CD14-positive monocyte (primary cell): ENCODE results near the gene POLR2H. TPM values are rescaled to one million over a fixed set of nuclear protein-coding genes. Genes with fewer than 3 reads are reported as not detected.

Source experiments
- DNase-seq, 3 donors: peaks; one replicate each; pipeline ENCODE4 v3.0.0-alpha.2; 2011 to 2022
- H2AFZ ChIP-seq: 2 replicates; pipeline ENCODE4 v1.6.0; 2012; ENCODE audit warnings: mild to moderate bottlenecking, low read depth, low read length, inconsistent platforms; ENCODE audit not compliant: insufficient read depth, poor library complexity, severe bottlenecking
- H3K27ac ChIP-seq, 2 donors: 1 replicate in 1 of 2; 2 replicates in 1 of 2; pipeline ENCODE4 v1.5.1; 2012 to 2013; ENCODE audit warnings: low read length in 2 of 2, control low read depth in 1 of 2, inconsistent platforms in 1 of 2, low read depth in 1 of 2, mild to moderate bottlenecking in 1 of 2
- H3K27me3 ChIP-seq, 2 donors: one replicate each; pipeline versions ENCODE4 v1.6.0 to v1.6.1; 2011 to 2013; ENCODE audit warnings: low read length in 2 of 2; ENCODE audit not compliant: control insufficient read depth in 2 of 2, insufficient read depth in 2 of 2
- H3K36me3 ChIP-seq, 2 donors: replicated peaks in 1 of 2; 1 replicate in 1 of 2; 2 replicates in 1 of 2; pipeline versions ENCODE4 v1.5.1 to v1.6.1; 2012 to 2013; ENCODE audit warnings: low read length in 2 of 2, control low read depth in 1 of 2, inconsistent platforms in 1 of 2, mild to moderate bottlenecking in 1 of 2; ENCODE audit not compliant: insufficient read depth in 2 of 2, control insufficient read depth in 1 of 2
- H3K4me1 ChIP-seq, 2 donors: 1 replicate in 1 of 2; 2 replicates in 1 of 2; pipeline versions ENCODE4 v1.5.1 to v1.6.1; 2012 to 2013; ENCODE audit warnings: low read length in 2 of 2, control low read depth in 1 of 2, inconsistent platforms in 1 of 2, mild to moderate bottlenecking in 1 of 2, moderate library complexity in 1 of 2; ENCODE audit not compliant: insufficient read depth in 2 of 2, control insufficient read depth in 1 of 2
- H3K4me2 ChIP-seq: replicated peaks from 2 replicates; pipeline ENCODE3; 2012; ENCODE audit warnings: low read length, moderate library complexity, mild to moderate bottlenecking; ENCODE audit not compliant: poor library complexity, severe bottlenecking; ENCODE audit errors: extremely low read depth
- H3K4me3 ChIP-seq, 3 experiments: fragments of 200-600 bp in 1 of 3; sonication (generic) in 1 of 3; replicated peaks in 1 of 3; 1 replicate in 2 of 3; 2 replicates in 1 of 3; pipeline ENCODE4 v1.5.1; 2011 to 2013; ENCODE audit warnings: low read length in 3 of 3, mild to moderate bottlenecking in 3 of 3, control low read depth in 2 of 3, low read depth in 2 of 3, inconsistent platforms in 1 of 3, moderate library complexity in 1 of 3
- H3K79me2 ChIP-seq: 2 replicates; pipeline ENCODE4 v1.6.0; 2012; ENCODE audit warnings: mild to moderate bottlenecking, control low read depth, inconsistent platforms, low read length, moderate library complexity; ENCODE audit not compliant: insufficient read depth
- H3K9ac ChIP-seq: 2 replicates; pipeline ENCODE4 v1.6.0; 2017; ENCODE audit warnings: low read length, mild to moderate bottlenecking; ENCODE audit not compliant: insufficient read depth, poor library complexity, severe bottlenecking
- H3K9me3 ChIP-seq, 2 donors: replicated peaks in 1 of 2; 1 replicate in 1 of 2; 2 replicates in 1 of 2; pipeline versions ENCODE4 v1.5.1 to v1.6.1; 2012 to 2013; ENCODE audit warnings: low read length in 2 of 2, control low read depth in 1 of 2; ENCODE audit not compliant: control insufficient read depth in 1 of 2, insufficient read depth in 1 of 2
- H4K20me1 ChIP-seq: 2 replicates; pipeline ENCODE4 v1.6.0; 2012; ENCODE audit warnings: mild to moderate bottlenecking, low read length, control low read depth, moderate library complexity; ENCODE audit not compliant: insufficient read depth
- H3K27ac Mint-ChIP-seq, 7 donors: one replicate each; pipeline ENCODE4 v1.8.0; 2020; ENCODE audit warnings: mild to moderate bottlenecking in 7 of 7, mixed read lengths in 7 of 7, moderate library complexity in 6 of 7, inconsistent platforms in 2 of 7
- H3K27me3 Mint-ChIP-seq, 3 donors: one replicate each; pipeline ENCODE4 v1.8.0; 2021 to 2022; ENCODE audit warnings: low read depth in 3 of 3, mild to moderate bottlenecking in 3 of 3, mixed read lengths in 3 of 3, moderate library complexity in 3 of 3, inconsistent platforms in 1 of 3
- H3K36me3 Mint-ChIP-seq, 2 donors: one replicate each; pipeline ENCODE4 v1.8.0; 2020; ENCODE audit warnings: mixed read lengths in 2 of 2, inconsistent platforms in 1 of 2, mild to moderate bottlenecking in 1 of 2
- H3K4me1 Mint-ChIP-seq: one replicate; pipeline ENCODE4 v1.8.0; 2020; ENCODE audit warnings: mild to moderate bottlenecking, mixed read lengths
- H3K4me3 Mint-ChIP-seq, 2 donors: one replicate each; pipeline ENCODE4 v1.8.0; 2020; ENCODE audit warnings: mild to moderate bottlenecking in 2 of 2, mixed read lengths in 2 of 2, moderate library complexity in 1 of 2
- H3K9me3 Mint-ChIP-seq, 7 donors: one replicate each; pipeline ENCODE4 v1.8.0; 2020 to 2022; ENCODE audit warnings: mixed read lengths in 7 of 7, mild to moderate bottlenecking in 6 of 7, moderate library complexity in 6 of 7, inconsistent platforms in 2 of 7
- WGBS: methylation state at CpG from one replicate; pipeline ENCODE4 v1.1.5; 2013; ENCODE audit warnings: missing lambda C conversion rate; ENCODE audit not compliant: insufficient coverage; 5-methylcytosine and 5-hydroxymethylcytosine counted together
- intact Hi-C, 2 donors: fragments of 100-400 bp; cut with micrococcal nuclease; formaldehyde crosslinking; loops; one replicate each; pipeline versions ENCODE4 v1.15.0 to v1.15.1; 2023
- polyA plus RNA-seq, 3 donors: library from polyadenylated mRNA; depleted of rRNA in 1 of 3; unstranded in 2 of 3; stranded (reverse) in 1 of 3; fragments of 300-500 nt in 2 of 3; fragments of >200 nt in 1 of 3; fragmentation: Illumina TruSeq in 2 of 3; gene quantifications; 1 replicate in 2 of 3; 2 replicates in 1 of 3; pipeline ENCODE4 v1.2.3, GENCODE V29; 2012 to 2021
- TF ChIP-seq, protein P1 (sequence below): fragments of 200-600 bp; IDR thresholded peaks from one replicate; pipeline ENCODE4 v1.8.0; 2022; ENCODE audit warnings: antibody characterized with exemption, mild to moderate bottlenecking

The POLR2H gene
- polyA plus RNA-seq, 3 donors: 21.7 to 67.3 (median 24.6) TPM

DNA sequence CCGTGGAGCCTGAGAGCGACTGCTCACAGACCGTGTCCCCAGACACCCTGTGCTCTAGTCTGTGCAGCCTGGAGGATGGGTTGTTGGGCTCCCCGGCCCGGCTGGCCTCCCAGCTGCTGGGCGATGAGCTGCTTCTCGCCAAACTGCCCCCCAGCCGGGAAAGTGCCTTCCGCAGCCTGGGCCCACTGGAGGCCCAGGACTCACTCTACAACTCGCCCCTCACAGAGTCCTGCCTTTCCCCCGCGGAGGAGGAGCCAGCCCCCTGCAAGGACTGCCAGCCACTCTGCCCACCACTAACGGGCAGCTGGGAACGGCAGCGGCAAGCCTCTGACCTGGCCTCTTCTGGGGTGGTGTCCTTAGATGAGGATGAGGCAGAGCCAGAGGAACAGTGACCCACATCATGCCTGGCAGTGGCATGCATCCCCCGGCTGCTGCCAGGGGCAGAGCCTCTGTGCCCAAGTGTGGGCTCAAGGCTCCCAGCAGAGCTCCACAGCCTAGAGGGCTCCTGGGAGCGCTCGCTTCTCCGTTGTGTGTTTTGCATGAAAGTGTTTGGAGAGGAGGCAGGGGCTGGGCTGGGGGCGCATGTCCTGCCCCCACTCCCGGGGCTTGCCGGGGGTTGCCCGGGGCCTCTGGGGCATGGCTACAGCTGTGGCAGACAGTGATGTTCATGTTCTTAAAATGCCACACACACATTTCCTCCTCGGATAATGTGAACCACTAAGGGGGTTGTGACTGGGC is 16.8 kb upstream of the POLR2H start:
- Histone ChIP-seq H3K27ac (no peak overlapping the region), H4K20me1 (peaks cover 16% of the 10 kb centered on the region), H3K4me3 (no peak overlapping the region), H3K27me3 (no peaks in the 10 kb centered on the region), H3K9ac (no peak overlapping the region), H3K79me2 (no peaks in the 10 kb centered on the region), H3K36me3 (peaks cover 29 to 44% of the 10 kb centered on the region in 2 donors), H2AFZ (no peak overlapping the region), H3K4me2 (no peak overlapping the region), H3K9me3 (no peaks in the 10 kb centered on the region), H3K4me1 (peaks cover 9 to 12% of the 10 kb centered on the region in 2 donors)
- no peak overlapping the region for H3K27ac Mint-ChIP-seq
- TF ChIP-seq, protein P1, sequence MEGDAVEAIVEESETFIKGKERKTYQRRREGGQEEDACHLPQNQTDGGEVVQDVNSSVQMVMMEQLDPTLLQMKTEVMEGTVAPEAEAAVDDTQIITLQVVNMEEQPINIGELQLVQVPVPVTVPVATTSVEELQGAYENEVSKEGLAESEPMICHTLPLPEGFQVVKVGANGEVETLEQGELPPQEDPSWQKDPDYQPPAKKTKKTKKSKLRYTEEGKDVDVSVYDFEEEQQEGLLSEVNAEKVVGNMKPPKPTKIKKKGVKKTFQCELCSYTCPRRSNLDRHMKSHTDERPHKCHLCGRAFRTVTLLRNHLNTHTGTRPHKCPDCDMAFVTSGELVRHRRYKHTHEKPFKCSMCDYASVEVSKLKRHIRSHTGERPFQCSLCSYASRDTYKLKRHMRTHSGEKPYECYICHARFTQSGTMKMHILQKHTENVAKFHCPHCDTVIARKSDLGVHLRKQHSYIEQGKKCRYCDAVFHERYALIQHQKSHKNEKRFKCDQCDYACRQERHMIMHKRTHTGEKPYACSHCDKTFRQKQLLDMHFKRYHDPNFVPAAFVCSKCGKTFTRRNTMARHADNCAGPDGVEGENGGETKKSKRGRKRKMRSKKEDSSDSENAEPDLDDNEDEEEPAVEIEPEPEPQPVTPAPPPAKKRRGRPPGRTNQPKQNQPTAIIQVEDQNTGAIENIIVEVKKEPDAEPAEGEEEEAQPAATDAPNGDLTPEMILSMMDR: no peak
- WGBS: 96% methylated on average over 16 of the region's 24 CpGs
- H3K4me3 Mint-ChIP-seq: no peak overlapping the region
- H3K36me3 Mint-ChIP-seq: peaks cover 47 to 55% of the 10 kb centered on the region in 2 donors
- H3K27me3 Mint-ChIP-seq: peaks cover 0 to 3% (median 1%) of the 10 kb centered on the region in 3 donors
- intact Hi-C loops: no loop called here
- H3K4me1 Mint-ChIP-seq: peaks cover 20% of the 10 kb centered on the region
- H3K9me3 Mint-ChIP-seq: peaks cover 0 to 1% (median 0%) of the 10 kb centered on the region in 7 donors
- DNase-seq: no peak

DNA sequence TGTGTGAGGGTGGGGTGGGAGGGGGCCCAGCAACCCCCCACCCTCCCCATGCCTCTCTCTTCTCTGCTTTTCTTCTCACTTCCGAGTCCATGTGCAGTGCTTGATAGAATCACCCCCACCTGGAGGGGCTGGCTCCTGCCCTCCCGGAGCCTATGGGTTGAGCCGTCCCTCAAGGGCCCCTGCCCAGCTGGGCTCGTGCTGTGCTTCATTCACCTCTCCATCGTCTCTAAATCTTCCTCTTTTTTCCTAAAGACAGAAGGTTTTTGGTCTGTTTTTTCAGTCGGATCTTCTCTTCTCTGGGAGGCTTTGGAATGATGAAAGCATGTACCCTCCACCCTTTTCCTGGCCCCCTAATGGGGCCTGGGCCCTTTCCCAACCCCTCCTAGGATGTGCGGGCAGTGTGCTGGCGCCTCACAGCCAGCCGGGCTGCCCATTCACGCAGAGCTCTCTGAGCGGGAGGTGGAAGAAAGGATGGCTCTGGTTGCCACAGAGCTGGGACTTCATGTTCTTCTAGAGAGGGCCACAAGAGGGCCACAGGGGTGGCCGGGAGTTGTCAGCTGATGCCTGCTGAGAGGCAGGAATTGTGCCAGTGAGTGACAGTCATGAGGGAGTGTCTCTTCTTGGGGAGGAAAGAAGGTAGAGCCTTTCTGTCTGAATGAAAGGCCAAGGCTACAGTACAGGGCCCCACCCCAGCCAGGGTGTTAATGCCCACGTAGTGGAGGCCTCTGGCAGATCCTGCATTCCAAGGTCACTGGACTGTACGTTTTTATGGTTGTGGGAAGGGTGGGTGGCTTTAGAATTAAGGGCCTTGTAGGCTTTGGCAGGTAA is 16.0 kb upstream of the POLR2H start:
- WGBS: 74% methylated on average over 10 of the region's 14 CpGs
- H3K27me3 Mint-ChIP-seq: peaks cover 0 to 3% (median 1%) of the 10 kb centered on the region in 3 donors
- peak overlapping the region in 6 of 7 donors; percentile 12 to 77 (median 45) for H3K27ac Mint-ChIP-seq
- intact Hi-C loops: no loop called here
- H2AFZ ChIP-seq: no peak overlapping the region
- no peaks in the 10 kb centered on the region for H3K79me2 ChIP-seq
- H3K4me1 Mint-ChIP-seq: peaks cover 17% of the 10 kb centered on the region
- peaks cover 45 to 55% of the 10 kb centered on the region in 2 donors for H3K36me3 Mint-ChIP-seq
- no peaks in the 10 kb centered on the region for H3K27me3 ChIP-seq
- H3K4me3 ChIP-seq: no peak overlapping the region
- H3K4me3 Mint-ChIP-seq: no peak overlapping the region
- H3K27ac ChIP-seq: no peak overlapping the region
- H3K4me1 ChIP-seq: peaks cover 6 to 8% of the 10 kb centered on the region in 2 donors
- no peak overlapping the region for H3K9ac ChIP-seq
- peaks cover 10% of the 10 kb centered on the region for H4K20me1 ChIP-seq
- TF ChIP-seq, protein P1: peak; percentile 61
- no peak overlapping the region for H3K4me2 ChIP-seq
- no peaks in the 10 kb centered on the region for H3K9me3 ChIP-seq
- H3K9me3 Mint-ChIP-seq: peaks cover 0 to 1% (median 0%) of the 10 kb centered on the region in 7 donors
- peak; percentile 19 to 50 (median 26) for DNase-seq
- H3K36me3 ChIP-seq: peaks cover 29 to 44% of the 10 kb centered on the region in 2 donors
